GM21526 (cell line): ENCODE data around the gene TOM1L2.
"Not testable (repeated sequence)": the region's sequence is repeated elsewhere in the genome, so short reads cannot be mapped to it uniquely, and the experiment has no call there.

Experiments
- ATAC-seq: cut with Tn5 transposase; IDR thresholded peaks from one replicate; pipeline ENCODE4 v1.9.1; 2021; ENCODE audit warnings: moderate library complexity; ENCODE audit not compliant: unreplicated experiment, low FRiP score

TOM1L2 gene

DNA sequence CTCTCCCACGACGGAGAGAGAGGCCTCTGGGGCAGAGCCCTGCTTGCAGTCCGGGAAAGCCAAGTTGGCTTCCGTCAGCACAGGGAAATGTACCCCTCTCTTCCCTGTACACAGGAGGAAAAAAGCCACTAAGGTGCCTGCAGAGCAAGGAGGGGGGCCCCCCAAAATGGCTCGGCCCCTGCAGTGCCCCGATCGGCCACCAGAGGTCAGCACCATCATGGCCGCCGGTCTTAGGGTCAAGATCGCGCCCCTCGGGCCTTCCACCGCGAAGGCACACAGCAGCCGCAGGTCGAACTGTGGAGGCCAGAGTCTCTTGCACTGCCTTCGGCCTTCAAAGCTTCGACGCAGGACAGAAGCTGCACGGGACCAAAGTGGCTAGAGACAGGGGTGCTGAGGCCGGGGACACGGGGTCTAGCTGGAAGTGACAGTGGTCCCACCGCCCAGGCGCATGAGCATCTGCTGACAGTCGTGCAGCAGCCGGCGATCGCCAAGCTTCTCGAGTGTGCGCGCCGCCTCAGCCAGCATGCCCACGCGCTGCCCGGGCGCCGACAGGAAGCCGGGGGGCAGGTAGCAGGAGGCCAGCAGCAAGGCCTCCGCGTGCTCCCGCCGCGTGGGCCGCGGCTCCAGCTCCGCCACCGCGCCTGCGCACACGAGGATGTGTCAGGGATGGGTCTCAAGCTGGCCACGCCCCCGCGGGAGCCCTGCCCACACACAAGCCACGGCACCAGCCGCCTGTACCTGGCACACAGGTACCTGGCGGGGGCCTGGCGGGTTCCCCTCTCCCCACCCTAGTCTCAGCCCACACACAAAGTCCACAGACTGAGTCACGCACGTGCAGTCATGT, 159.8 kb downstream of the TOM1L2 start:
- no peak for ATAC-seq

DNA sequence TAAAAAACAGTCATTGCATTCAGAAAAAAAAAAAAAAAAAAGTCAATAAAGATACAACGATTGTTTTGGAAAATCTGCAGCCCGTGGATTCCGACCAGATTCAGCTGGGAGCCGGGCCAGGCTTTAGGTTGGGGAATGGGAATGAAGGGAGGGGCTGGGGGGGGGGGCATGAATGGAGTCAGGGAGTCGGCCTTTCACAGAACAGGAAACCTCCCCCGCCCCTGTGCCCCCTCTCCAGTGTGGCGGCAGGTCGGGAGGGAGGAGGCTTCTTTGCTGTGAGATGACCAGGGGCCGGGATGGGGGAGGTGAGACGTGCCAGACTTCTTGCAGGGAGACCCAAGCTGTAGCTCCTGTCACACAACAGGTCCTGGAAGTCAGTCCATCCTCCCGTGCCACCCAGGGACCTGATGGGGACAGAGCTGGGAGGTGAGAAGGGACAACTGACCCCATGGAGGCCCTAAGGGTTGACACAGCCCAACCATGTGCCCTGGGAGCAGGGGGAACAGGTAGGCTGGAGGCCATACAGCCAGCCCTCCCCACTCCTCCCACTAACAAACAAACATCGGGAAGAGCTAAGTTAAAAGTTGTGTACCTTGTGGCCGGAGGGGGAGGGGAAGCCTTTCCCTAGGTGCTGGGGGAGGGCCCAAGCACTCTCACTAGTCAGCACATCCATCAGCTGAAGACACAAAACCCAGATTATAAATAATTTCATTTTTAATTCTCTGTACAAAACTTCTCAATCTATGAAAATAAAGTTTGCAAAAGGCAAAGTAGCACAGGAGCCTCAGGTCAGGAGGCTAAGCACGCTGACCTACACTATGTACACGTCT, 160.6 kb downstream of the TOM1L2 start:
- ATAC-seq, result no peak

DNA sequence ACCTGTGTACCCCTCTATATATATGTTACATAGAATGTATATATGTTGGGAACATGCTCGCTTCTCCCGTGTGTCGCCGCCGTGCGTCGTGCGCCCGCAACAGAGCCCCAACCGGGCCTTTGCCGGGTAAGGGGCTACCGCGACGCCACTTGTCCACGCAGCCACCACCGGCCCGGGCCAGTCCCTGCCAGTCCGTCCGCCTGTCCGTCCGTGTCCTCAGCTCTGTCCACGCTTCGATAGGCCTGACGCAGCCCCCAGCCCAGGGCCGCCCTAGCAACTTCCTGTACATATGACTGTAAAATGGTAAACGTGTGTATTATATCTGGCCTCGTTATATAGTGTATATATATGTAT, 161.3 kb downstream of the TOM1L2 start:
- ATAC-seq, result no peak

DNA sequence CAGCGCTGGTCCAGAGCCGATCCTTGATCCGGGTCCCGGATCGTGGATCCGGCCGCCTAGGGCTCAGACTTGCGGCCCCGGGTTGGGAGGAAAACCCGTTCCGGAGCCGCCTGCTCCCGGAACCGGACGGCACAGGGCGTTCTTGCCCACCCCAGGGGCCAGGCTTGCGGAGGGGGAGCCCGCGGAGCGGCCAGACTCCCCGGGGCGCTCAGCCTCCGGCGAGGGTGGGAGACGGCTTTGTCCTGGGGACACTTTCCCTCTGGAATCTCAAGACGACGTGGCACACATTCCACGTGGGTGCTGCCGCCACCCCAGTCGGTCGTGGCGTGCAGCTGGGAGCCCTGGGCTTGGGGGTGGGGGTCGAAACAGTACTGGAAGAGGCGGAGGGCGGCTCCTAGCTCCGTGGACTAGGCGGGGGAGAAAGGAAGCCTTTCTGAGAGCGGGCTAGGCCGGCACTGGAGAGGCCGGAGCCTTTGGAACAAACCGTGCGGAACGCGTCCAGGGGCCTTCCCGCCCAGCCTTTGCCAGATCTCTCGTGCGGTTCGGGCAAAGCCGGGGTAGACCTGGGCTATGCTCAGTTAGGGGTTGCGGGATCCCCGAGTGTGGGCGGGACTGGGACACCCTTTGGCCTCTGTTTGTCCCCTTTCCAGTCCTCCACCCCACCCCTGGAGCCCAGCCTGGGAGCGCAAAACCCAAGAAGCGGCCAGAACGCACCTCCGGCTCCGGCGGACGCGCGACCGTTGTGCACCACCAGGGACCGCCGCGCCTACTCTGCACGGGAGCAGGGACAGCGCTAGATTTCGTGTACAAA, 161.9 kb downstream of the TOM1L2 start:
- ATAC-seq, result no peak

DNA sequence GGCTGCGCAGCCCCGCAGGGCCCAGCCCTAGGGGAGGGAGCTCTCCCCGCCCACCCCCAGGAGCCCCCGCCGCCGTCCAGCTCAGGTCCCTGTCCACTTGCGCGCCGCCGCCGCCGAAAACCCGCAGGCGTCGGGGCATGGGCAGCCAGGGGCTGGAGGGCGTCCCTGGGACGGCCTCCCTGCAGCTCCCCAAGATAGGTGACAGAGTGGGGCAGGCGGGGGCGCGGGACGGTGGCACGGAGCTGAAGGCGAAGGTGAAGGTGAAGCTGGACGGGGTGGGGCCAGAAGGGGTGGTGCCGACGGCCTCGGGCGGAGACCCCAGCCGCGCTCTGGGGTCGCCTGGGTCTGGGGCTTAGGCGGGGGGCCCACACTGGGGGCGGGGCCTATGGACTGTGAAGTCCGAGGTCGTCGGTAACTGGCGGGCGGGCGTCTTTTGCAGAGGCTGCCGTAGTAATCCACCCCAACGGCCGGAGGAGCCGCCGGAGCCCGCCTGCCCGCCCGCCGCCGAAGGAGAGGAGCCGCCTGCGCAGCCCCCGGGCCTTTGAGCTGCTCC, 162.6 kb downstream of the TOM1L2 start:
- ATAC-seq, result no peak

DNA sequence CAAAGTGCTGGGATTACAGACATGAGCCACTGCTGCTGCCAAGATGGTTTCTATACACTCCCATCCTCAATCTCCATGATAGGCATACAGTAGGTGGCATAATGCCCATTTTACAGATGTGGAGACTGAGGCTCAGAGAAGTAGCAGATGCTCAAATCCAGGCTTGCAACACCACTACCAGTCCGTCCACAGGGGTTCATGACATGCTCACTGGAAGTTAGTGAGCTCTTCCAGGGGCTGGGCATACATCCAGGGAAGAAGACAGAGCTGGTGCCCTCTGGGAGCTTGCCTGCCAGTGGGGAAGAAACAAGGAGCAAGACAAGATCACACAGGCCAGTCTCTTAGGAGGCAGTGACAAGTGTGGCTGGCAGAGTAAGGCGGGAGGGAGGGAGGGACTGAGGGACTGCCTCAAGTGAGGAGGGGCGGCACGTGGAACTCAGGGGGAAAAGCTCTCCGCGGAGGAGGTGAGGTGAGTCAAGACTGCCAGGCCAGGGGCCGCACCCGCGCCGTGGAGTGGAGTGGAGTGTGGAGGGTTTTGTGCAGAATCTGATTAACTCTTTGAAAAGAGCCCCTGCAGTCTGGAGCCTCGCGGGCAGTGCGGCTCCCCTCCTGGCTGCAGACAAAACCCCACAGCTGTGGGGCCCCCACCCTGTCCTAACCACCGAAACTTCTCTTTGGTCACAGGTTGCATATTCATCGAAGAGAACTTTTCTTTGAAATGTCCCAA, 163.3 kb downstream of the TOM1L2 start:
- ATAC-seq, result no peak

DNA sequence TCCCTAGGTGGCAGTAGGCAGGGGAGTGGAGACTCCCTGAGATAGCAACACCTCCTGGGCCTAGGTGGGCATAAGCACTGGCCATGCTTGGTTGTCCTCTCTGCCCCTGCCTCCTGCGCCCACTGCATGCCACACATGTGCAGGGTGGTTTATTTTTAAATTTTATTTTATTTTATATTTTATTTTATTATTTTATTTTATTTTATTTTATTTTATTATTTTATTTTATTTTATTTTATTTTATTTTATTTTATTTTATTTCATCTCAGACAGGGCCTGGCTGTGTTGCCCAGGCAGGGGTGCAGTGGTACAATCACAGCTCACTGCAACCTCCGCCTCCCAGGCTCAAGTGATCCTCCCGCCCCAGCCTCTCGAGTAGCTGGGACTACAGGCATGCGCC, 164.0 kb downstream of the TOM1L2 start:
- ATAC-seq, result not testable (repeated sequence)

DNA sequence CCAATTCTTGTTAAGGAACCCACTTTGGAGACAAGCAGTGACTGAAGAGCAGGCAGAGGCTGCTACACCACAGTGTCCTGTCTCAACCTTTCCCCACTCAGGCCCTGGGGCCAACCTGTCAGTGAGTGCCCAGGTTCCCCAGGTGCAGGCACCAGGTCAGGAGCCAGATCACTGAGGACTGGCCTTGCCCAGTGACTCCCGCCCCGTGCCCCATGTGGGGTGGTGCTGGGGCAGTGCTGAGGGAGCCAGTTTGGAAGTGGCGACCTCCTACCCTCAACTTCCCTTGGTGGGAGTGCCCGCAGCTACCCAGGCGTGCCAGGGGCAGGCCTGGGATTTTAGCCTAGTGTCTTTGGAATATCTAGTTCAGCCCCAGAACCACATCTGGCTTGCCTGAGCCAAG, 164.8 kb downstream of the TOM1L2 start:
- ATAC-seq, result no peak

DNA sequence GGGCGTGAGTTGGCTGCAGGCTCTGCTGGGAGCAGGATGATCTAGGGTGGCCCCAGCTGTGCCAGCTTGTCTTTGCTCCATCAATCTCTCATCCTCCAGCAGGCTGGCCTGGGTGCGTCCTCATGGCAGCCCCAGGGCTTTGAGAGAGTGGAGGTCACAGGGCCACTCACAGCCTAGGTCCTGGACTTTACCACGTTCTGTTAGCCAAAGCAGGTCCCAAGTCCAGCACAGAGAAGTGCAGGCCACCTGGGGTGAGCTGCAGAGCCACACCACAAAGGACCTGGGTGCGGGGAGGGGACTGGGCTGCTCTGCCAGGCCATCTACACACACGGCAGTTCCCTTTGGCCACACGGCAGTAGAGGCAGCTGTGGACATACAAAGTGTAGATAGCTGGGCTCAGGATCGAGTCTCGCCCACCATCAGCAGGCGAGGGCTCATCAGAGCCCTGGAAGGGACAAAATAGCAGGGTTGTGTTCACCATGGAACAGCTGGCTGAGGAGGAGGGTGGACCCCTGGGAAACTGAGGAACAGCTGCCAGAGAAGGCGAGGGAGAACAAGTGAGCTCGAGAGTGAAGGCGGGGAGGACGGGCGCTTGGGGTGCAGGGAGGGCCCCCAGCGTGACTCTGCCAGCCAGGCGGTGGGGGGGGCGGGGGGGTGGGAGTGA, 165.5 kb downstream of the TOM1L2 start:
- ATAC-seq, result no peak

DNA sequence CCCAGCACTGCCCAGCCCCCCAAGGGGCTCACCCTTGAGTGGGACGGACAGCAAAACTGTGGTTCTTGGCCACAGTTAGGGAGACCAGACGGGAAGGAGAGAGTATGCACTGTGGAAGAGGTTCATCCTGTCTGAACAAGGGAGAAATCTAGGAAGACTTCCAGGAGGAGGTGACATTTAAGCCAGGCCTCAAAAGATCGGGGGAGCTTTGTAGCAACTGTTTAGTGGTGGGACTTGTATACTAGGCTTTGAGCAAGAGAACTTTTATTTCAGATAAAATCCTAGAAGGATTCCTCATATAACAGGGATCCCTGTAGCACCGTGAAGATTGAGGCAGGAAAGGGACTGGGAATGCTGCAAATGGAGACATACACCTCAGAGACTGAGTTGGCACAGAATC, 166.2 kb downstream of the TOM1L2 start:
- ATAC-seq, result no peak

DNA sequence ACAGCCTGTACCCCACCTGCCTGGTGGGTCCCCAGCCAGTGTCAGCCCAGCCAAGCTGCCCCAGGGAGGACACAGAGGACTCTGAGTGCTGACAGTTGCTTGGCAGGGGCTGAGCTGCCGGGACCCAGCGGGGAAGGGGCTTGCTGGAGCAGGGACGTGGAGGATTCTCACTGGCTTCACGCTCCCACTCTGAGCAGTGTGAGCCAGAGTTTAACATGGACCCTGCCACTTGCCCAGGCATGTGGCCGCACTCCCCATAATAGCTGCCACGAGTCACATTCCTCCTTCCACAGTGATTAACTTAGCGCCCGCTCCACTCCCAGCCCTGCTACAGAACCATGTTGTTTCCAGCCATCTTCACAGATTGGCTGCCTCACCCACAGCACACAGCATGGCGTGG, 166.6 kb downstream of the TOM1L2 start:
- no peak for ATAC-seq

DNA sequence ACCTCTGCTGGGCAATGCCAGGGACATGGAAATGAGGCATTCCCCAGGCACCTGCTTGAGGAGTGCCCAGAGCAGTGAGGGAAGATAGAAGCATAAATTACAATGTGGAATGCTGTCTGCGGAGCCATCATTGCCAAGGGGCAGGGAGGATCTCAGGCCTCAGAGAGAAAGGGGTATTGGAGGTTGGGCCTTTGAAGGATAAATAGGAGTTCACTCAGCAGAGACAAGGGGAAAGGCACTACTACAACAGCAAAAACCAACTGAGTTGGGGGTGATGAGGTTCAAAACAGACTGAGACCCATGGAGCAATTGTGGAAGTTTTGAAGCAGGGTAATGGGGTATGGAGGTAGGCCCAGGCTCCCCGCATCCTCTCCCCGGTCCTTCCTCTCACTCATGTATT, 168.2 kb downstream of the TOM1L2 start:
- no peak for ATAC-seq

DNA sequence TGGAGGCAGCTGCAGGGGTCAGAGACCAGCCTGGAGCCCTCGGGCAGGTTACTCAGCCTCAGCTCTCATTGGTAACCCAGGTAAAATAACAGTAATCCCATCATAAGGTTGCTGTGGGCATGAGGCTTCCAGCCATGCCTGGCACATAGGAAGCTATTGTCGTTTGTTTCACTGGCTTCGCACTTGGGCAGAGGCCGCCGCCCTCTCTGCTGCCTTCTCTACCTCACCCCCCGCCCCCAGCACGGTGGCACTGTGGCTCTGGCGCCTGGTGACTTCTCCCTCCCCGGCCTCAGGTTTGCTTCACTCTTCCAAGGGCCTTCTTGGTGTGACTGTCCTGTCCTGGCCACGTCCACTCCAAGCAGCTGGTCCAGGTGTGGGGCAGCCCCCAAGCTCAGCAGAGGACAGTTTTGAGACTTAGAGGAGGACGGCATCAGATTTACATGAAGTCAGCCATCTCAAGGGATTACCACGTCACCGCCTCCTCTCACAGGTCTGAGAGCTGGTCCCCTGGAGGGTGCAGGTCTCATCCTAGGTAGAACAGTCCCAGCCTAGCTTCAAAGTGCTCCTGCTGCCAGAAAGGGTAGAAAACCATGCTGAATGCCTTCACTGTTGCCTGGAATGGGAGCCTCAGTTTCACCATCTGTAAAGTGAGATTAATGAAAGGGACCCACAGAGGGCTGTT, 170.3 kb downstream of the TOM1L2 start:
- no peak for ATAC-seq

DNA sequence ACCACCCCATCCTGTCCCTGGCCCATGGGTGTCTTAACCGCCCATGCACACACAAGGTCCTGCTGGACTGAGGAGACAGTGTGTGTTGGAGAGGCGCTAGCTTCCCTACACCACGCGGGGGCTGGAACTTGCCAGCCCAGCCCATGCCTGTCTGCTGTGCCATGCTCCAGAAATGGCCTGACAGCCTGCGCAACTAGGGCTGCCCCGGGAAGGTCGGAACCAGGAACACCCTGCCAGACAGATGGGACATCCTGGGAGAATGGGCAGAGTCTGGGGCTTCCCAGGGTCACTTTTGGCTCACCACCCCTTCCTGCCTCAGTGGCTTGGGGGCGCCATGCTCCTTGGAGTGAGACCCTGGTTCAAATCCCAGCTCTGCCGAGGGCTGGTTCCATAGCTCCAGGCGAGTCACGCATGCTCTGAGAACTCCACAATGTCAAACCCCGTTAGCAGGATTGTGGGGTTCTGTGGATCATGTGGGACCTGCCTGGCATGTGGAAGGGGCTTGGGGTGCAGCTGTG, 171.6 kb downstream of the TOM1L2 start:
- no peak for ATAC-seq

DNA sequence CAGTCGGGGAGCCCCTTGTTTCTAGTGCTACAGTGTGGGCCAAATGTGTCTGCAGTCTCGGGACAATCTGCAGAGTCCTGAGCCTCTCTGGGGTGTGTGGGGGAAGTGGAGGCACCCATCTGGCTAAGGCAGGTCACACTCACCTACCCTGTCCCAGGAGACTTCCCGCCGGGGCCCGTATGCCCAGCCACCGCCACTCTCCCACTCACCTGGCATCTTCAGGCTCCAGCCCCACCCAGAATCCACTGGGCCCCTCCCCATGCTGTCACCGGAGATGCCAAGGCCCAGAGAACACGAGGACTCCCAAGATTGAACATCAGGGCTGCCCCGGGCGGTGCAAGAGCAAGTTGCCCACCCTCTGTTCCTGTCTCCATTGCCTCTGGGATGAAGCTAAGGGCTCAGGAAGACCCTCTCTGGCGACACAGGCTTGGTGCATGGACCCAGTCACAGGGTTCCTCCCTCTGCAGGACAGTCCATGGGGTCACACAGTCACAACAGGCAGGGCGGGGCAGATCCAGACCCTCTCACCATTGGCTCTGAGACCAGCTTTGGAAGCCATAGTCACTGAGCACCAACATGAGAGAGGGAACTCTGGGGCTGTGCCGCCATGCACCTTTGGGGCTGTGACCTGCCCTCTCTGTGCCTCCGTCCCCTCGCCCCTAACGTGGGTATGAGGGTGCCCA, 173.5 kb downstream of the TOM1L2 start:
- no peak for ATAC-seq

DNA sequence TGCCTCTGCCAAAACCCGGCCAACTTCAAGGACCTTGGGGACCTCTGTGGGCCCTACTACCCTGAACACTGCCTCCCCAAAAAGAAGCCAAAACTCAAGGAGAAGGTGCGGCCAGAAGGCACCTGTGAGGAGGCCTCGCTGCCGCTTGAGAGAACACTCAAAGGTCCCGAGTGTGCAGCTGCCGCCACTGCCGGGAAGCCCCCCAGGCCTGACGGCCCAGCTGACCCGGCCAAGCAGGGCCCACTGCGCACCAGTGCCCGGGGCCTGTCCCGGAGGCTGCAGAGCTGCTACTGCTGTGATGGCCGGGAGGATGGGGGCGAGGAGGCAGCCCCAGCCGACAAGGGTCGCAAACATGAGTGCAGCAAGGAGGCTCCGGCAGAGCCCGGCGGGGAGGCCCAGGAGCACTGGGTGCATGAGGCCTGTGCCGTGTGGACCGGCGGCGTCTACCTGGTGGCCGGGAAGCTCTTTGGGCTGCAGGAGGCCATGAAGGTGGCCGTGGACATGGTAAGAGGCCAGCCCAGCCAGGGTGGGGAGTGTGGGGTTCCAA, 174.1 kb downstream of the TOM1L2 start:
- no peak for ATAC-seq

DNA sequence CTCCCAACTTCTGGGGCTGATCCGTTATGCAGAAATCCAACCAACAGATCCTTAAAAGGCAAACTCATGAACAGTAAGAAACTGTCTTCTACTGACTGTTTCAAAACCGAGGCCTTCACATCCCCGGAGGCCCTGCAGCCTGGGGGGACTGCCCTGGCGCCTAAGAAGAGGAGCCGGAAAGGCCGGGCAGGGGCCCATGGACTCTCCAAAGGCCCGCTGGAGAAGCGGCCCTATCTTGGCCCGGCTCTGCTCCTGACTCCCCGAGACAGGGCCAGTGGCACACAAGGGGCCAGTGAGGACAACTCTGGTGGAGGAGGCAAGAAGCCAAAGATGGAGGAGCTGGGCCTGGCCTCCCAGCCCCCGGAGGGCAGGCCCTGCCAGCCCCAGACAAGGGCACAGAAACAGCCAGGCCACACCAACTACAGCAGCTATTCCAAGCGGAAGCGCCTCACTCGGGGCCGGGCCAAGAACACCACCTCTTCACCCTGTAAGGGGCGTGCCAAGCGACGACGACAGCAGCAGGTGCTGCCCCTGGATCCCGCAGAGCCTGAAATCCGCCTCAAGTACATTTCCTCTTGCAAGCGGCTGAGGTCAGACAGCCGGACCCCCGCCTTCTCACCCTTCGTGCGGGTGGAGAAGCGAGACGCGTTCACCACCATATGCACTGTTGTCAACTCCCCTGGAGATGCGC, 174.9 kb downstream of the TOM1L2 start:
- ATAC-seq, result no peak

DNA sequence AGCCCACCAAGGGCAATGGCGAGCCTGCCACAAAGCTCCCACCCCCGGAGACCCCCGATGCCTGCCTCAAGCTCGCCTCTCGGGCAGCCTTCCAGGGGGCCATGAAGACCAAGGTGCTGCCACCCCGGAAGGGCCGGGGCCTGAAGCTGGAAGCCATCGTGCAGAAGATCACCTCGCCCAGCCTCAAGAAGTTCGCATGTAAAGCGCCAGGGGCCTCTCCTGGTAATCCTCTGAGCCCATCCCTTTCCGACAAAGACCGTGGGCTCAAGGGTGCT, 175.5 kb downstream of the TOM1L2 start:
- ATAC-seq, result no peak
